SK-N-SH treated with all-trans-retinoic acid at 6 μM for 48 hours (cell line): ENCODE data around the gene LGALS1.

Source experiments
- ATAC-seq: fragments of 200-7000 bp; cut with Tn5 transposase; 3 replicates; pipeline ENCODE4 v1.9.1; 2020; ENCODE audit warnings: mild to moderate bottlenecking, moderate library complexity
- ARNTL ChIP-seq: fragments of 450-650 bp; formaldehyde crosslinking; IDR thresholded peaks from 2 replicates; pipeline ENCODE4 v1.5.0; 2020; ENCODE audit warnings: low read depth, mild to moderate bottlenecking, moderate library complexity, borderline replicate concordance
- BACH2 ChIP-seq: fragments of 250-450 bp; sonication (Bioruptor Pico); IDR thresholded peaks from 2 replicates; pipeline ENCODE4 v1.9.0; 2021; ENCODE audit warnings: mild to moderate bottlenecking, borderline replicate concordance
- ESRRG ChIP-seq: fragments of 250-450 bp; sonication (Bioruptor Pico); IDR thresholded peaks from 2 replicates; pipeline ENCODE4 v1.6.1; 2021; ENCODE audit warnings: mild to moderate bottlenecking
- GLIS3 ChIP-seq: fragments of 250-450 bp; sonication (Bioruptor Pico); IDR thresholded peaks from 2 replicates; pipeline ENCODE4 v1.5.0; 2020; ENCODE audit warnings: mild to moderate bottlenecking, moderate library complexity
- OSR1 ChIP-seq: fragments of 250-450 bp; sonication (Bioruptor Pico); IDR thresholded peaks from 2 replicates; pipeline ENCODE4 v1.8.0; 2022; ENCODE audit warnings: moderate library complexity, mild to moderate bottlenecking, inconsistent platforms
- PPARA ChIP-seq: fragments of 250-450 bp; sonication (Bioruptor Pico); IDR thresholded peaks from 2 replicates; pipeline ENCODE4 v1.5.0; 2020; ENCODE audit warnings: mild to moderate bottlenecking, borderline replicate concordance
- TCF4 ChIP-seq: fragments of 250-450 bp; sonication (Bioruptor Pico); IDR thresholded peaks from 2 replicates; pipeline ENCODE4 v1.8.0; 2021; ENCODE audit warnings: mild to moderate bottlenecking, moderate library complexity, borderline replicate concordance
- ZC3H10 ChIP-seq: fragments of 250-450 bp; sonication (Bioruptor Pico); IDR thresholded peaks from 2 replicates; pipeline ENCODE4 v1.5.1; 2021; ENCODE audit warnings: mild to moderate bottlenecking, moderate library complexity
- ZFP3 ChIP-seq: fragments of 250-450 bp; sonication (Bioruptor Pico); IDR thresholded peaks from 2 replicates; pipeline ENCODE4 v1.5.0; 2020; ENCODE audit warnings: mild to moderate bottlenecking, moderate library complexity
- ZFP30 ChIP-seq: fragments of 450-650 bp; formaldehyde crosslinking; IDR thresholded peaks from 2 replicates; pipeline ENCODE4 v1.5.0; 2022; ENCODE audit warnings: mild to moderate bottlenecking, moderate library complexity
- ZNF565 ChIP-seq: fragments of 450-650 bp; formaldehyde crosslinking; conservative IDR thresholded peaks from 2 replicates; pipeline ENCODE4 v1.5.0; 2020; ENCODE audit warnings: low read depth, mild to moderate bottlenecking, moderate library complexity
- ZNF70 ChIP-seq: fragments of 450-650 bp; formaldehyde crosslinking; IDR thresholded peaks from 2 replicates; pipeline ENCODE4 v1.5.0; 2020; ENCODE audit warnings: mild to moderate bottlenecking, moderate library complexity
- ZNF8 ChIP-seq: fragments of 450-650 bp; formaldehyde crosslinking; IDR thresholded peaks from 2 replicates; pipeline ENCODE4 v1.5.0; 2020; ENCODE audit warnings: mild to moderate bottlenecking, moderate library complexity
- TF ChIP-seq, protein P1 (sequence below): fragments of 250-450 bp; sonication (Bioruptor Pico); IDR thresholded peaks from 2 replicates; pipeline ENCODE4 v1.8.0; 2020; ENCODE audit warnings: mild to moderate bottlenecking, moderate library complexity, borderline replicate concordance
- TF ChIP-seq, protein P2 (sequence below): fragments of 250-450 bp; sonication (Bioruptor Pico); IDR thresholded peaks from 2 replicates; pipeline ENCODE4 v1.5.1; 2021; ENCODE audit warnings: mild to moderate bottlenecking, moderate library complexity
- TF ChIP-seq, protein P3 (sequence below): fragments of 250-450 bp; sonication (Bioruptor Pico); IDR thresholded peaks from 2 replicates; pipeline ENCODE4 v1.5.0; 2020; ENCODE audit warnings: mild to moderate bottlenecking, moderate library complexity
- TF ChIP-seq, protein P4 (sequence below): fragments of 250-450 bp; sonication (Bioruptor Pico); IDR thresholded peaks from 2 replicates; pipeline ENCODE4 v1.8.0; 2021; ENCODE audit warnings: low read depth, mild to moderate bottlenecking, moderate library complexity, borderline replicate concordance

Gene LGALS1

DNA sequence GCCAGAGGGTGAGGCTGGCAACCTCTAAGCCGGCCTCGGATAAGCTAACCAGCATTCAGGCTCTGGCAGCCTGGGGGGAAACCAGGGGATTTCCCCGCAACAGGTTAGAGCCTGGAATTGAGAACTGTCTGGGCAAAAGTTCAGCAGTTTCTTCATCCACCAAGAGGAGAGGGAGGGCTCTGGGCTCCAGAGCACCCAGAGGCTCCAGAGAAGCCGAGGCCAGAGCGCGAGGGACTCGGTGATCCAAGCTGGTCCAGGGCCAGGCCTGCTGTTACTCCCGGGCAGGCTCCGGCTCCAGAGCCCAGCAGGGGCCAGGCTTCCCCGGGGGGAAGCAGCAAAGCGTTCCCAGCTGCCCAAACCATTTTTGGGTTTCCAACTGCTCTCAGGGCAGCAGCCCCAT, 49.3 kb upstream of the LGALS1 start (continued):
- TF ChIP-seq, protein P1, sequence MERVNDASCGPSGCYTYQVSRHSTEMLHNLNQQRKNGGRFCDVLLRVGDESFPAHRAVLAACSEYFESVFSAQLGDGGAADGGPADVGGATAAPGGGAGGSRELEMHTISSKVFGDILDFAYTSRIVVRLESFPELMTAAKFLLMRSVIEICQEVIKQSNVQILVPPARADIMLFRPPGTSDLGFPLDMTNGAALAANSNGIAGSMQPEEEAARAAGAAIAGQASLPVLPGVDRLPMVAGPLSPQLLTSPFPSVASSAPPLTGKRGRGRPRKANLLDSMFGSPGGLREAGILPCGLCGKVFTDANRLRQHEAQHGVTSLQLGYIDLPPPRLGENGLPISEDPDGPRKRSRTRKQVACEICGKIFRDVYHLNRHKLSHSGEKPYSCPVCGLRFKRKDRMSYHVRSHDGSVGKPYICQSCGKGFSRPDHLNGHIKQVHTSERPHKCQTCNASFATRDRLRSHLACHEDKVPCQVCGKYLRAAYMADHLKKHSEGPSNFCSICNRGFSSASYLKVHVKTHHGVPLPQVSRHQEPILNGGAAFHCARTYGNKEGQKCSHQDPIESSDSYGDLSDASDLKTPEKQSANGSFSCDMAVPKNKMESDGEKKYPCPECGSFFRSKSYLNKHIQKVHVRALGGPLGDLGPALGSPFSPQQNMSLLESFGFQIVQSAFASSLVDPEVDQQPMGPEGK, result no peak
- no peak for TF ChIP-seq OSR1 (CRISPR knock-in tag)
- no peak for TF ChIP-seq ZNF565 (CRISPR knock-in tag)

DNA sequence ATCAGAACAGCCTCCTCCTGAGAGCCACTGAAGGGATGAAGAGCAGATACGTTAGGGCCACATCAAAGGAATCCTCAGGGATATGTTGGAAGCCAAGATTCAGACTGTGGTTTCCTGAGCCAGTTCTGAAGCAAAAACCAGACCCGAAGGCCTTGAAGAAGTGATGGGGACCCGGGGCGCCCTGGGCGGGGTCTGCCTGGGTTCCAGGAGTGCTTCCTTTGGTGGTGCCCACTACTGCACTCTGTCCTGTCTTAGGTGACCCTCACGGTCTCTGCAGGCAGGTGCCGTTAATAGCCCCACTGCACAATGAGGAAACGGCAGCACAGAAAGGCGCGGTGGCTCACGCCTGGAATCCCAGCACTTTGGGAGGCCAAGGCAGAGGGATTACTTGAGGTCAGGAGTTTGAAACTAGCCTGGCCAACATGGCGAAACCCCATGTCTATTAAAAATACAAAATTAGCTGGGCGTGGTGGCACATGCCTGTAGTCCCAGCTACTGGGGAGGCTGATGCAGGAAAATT, 48.8 kb upstream of the LGALS1 start:
- ATAC-seq, result no peak
- no peak for TF ChIP-seq PPARA (CRISPR knock-in tag)
- no peak for TF ChIP-seq ZNF565 (CRISPR knock-in tag)
- TF ChIP-seq BACH2, result no peak
- TF ChIP-seq, all 23 proteins: peak for 0

DNA sequence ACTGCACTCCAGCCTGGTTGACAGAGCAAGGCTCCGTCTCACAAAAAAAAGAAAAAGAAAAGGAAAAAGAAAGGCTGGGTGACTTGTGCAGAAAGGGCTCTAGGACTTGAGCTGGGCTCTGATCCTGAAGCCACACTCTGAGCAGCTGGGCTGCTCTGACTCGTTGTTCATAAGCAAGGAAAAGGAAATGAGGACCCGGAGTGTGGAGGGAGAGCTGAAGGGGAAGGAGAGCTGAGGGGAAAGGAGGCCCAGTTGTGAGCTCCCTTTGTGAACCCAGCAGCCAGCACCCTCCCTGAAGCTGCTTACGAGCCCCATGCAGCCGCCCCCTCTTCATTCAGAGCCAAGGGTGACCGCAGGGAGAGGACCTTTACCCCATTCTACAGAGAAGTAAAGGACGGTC, 48.3 kb upstream of the LGALS1 start:
- TF ChIP-seq ZNF70 (CRISPR knock-in tag) (no peak), ESRRG (no peak), ZNF8 (CRISPR knock-in tag) (no peak), GLIS3 (CRISPR knock-in tag) (no peak)
- TF ChIP-seq, protein P2, sequence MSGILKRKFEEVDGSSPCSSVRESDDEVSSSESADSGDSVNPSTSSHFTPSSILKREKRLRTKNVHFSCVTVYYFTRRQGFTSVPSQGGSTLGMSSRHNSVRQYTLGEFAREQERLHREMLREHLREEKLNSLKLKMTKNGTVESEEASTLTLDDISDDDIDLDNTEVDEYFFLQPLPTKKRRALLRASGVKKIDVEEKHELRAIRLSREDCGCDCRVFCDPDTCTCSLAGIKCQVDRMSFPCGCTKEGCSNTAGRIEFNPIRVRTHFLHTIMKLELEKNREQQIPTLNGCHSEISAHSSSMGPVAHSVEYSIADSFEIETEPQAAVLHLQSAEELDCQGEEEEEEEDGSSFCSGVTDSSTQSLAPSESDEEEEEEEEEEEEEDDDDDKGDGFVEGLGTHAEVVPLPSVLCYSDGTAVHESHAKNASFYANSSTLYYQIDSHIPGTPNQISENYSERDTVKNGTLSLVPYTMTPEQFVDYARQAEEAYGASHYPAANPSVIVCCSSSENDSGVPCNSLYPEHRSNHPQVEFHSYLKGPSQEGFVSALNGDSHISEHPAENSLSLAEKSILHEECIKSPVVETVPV (CRISPR knock-in tag), result no peak
- ATAC-seq, result no peak

DNA sequence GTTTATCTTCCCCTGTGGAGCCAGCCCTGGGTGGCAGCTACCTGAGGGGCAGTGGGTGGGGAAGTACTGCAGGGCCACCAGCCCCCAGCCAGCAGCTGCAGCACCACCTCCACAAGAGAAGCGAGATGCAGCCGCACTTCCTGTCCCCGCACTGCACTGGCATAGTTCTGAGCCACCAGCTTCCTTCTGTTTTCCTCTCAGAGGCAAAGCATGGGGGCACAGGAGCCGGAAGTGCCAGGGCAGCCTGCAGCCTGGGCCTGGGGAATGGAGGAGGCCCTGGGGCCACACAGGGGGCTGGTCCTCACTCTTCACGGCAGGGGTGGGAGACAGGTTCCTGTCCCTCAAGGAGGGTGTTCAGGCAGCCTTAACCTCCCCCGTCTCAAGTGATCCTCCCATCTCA, 47.9 kb upstream of the LGALS1 start:
- TF ChIP-seq, protein P2 (CRISPR knock-in tag), result no peak
- TF ChIP-seq PPARA (CRISPR knock-in tag), result no peak
- no peak for ATAC-seq

DNA sequence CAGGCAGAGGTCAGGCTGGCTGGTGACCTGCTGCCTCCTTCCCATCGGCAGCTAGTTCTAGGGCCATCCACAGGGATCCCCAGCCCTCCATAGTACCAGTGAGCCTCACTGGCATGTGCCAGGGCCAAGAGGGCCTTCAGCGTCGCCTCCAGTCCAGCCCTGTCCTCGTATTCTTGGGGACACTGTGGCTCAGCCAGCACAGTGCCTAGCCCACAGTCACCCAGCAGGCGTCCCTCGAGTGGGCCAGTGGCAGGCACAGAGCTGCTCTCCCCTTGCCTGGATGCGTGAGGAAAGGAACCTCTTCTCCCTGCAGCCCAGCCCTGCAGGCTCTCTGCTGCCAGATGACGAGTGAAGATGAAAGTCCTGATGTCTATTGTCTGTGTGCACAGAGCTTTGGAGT, 46.6 kb upstream of the LGALS1 start:
- no peak for TF ChIP-seq ESRRG
- TF ChIP-seq ARNTL, result no peak
- TF ChIP-seq ZC3H10, result no peak
- TF ChIP-seq, protein P3, sequence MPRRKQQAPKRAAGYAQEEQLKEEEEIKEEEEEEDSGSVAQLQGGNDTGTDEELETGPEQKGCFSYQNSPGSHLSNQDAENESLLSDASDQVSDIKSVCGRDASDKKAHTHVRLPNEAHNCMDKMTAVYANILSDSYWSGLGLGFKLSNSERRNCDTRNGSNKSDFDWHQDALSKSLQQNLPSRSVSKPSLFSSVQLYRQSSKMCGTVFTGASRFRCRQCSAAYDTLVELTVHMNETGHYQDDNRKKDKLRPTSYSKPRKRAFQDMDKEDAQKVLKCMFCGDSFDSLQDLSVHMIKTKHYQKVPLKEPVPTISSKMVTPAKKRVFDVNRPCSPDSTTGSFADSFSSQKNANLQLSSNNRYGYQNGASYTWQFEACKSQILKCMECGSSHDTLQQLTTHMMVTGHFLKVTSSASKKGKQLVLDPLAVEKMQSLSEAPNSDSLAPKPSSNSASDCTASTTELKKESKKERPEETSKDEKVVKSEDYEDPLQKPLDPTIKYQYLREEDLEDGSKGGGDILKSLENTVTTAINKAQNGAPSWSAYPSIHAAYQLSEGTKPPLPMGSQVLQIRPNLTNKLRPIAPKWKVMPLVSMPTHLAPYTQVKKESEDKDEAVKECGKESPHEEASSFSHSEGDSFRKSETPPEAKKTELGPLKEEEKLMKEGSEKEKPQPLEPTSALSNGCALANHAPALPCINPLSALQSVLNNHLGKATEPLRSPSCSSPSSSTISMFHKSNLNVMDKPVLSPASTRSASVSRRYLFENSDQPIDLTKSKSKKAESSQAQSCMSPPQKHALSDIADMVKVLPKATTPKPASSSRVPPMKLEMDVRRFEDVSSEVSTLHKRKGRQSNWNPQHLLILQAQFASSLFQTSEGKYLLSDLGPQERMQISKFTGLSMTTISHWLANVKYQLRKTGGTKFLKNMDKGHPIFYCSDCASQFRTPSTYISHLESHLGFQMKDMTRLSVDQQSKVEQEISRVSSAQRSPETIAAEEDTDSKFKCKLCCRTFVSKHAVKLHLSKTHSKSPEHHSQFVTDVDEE (CRISPR knock-in tag), result no peak
- TF ChIP-seq, protein P4, sequence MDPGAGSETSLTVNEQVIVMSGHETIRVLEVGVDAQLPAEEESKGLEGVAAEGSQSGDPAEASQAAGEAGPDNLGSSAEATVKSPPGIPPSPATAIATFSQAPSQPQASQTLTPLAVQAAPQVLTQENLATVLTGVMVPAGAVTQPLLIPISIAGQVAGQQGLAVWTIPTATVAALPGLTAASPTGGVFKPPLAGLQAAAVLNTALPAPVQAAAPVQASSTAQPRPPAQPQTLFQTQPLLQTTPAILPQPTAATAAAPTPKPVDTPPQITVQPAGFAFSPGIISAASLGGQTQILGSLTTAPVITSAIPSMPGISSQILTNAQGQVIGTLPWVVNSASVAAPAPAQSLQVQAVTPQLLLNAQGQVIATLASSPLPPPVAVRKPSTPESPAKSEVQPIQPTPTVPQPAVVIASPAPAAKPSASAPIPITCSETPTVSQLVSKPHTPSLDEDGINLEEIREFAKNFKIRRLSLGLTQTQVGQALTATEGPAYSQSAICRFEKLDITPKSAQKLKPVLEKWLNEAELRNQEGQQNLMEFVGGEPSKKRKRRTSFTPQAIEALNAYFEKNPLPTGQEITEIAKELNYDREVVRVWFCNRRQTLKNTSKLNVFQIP (CRISPR knock-in tag), result no peak
- TF ChIP-seq ZNF565 (CRISPR knock-in tag), result no peak
- TF ChIP-seq, protein P1, result no peak
- TF ChIP-seq, protein P2 (CRISPR knock-in tag), result no peak
- TF ChIP-seq ZFP3, result no peak
- no peak for TF ChIP-seq ZFP30 (CRISPR knock-in tag)
- no peak for TF ChIP-seq TCF4 (CRISPR knock-in tag)

More for the DNA sequence above, 46.6 kb upstream of the LGALS1 start:
- ATAC-seq, result no peak
